Epithelial cell of alveolus of lung (primary cell): ENCODE measurements around the gene VEGFB. TPM values are rescaled to one million over a fixed set of nuclear protein-coding genes. Genes with fewer than 3 reads are reported as not detected.

ENCODE experiments used
- total RNA-seq: library from RNA; depleted of rRNA; stranded (reverse); fragments of >200 nt; gene quantifications from 2 replicates; pipeline ENCODE4 v1.2.1, GENCODE V29; 2015

The VEGFB gene
- total RNA-seq, 1 donor from 2014 or later, result 48.2 TPM

Other genes starting within 250 kb of the VEGFB start
- 111 and 141 TPM in 2 replicates for gene OTUB1, start 248.1 kb upstream of the VEGFB start, total RNA-seq
- gene FLRT1, start 198.7 kb upstream of the VEGFB start, total RNA-seq, result 0.26 and 0.56 TPM in 2 replicates
- gene MACROD1, start 68.5 kb upstream of the VEGFB start, total RNA-seq, result 18.4 and 41.7 TPM in 2 replicates
- gene STIP1, start 48.4 kb upstream of the VEGFB start, total RNA-seq, result 138 and 185 TPM in 2 replicates
- gene FERMT3, start 27.9 kb upstream of the VEGFB start, total RNA-seq, result 3.6 and 8.5 TPM in 2 replicates
- gene TRPT1, start 8.4 kb upstream of the VEGFB start, total RNA-seq, result 64.4 and 82.9 TPM in 2 replicates
- gene NUDT22, start 8.3 kb upstream of the VEGFB start, total RNA-seq, result 39.0 and 63.1 TPM in 2 replicates
- gene DNAJC4, start 4.0 kb upstream of the VEGFB start, total RNA-seq, result 18.0 and 40.4 TPM in 2 replicates
- 33.4 and 79.1 TPM in 2 replicates for gene FKBP2, start 6.5 kb downstream of the VEGFB start, total RNA-seq
- 78.9 and 300 TPM in 2 replicates for gene PPP1R14B, start 12.4 kb downstream of the VEGFB start, total RNA-seq
- gene PLCB3, start 16.9 kb downstream of the VEGFB start, total RNA-seq, result 22.6 and 29.1 TPM in 2 replicates
- 106 and 169 TPM in 2 replicates for gene BAD, start 50.1 kb downstream of the VEGFB start, total RNA-seq
- gene GPR137, start 51.3 kb downstream of the VEGFB start, total RNA-seq, result 20.8 and 33.3 TPM in 2 replicates
- not detected in 2 replicates for gene KCNK4, start 56.7 kb downstream of the VEGFB start, total RNA-seq
- gene CATSPERZ, start 65.8 kb downstream of the VEGFB start, total RNA-seq, result not detected in 2 replicates
- 35.4 and 38.3 TPM in 2 replicates for gene ESRRA, start 70.9 kb downstream of the VEGFB start, total RNA-seq
- gene TRMT112, start 83.0 kb downstream of the VEGFB start, total RNA-seq, result 318 and 364 TPM in 2 replicates
- 293 and 486 TPM in 2 replicates for gene PRDX5, start 83.5 kb downstream of the VEGFB start, total RNA-seq
- gene CCDC88B, start 105.6 kb downstream of the VEGFB start, total RNA-seq, result 1.0 and 1.8 TPM in 2 replicates
- gene RPS6KA4, start 124.6 kb downstream of the VEGFB start, total RNA-seq, result 23.2 and 38.4 TPM in 2 replicates